SH-SY5Y (cell line): ENCODE measurements around the gene NT5C2.

Experiments
- GATA2 ChIP-seq: IDR thresholded peaks from 2 replicates; pipeline ENCODE4 v1.6.1; 2011; ENCODE audit warnings: mild to moderate bottlenecking, low read depth, low read length
- GATA3 ChIP-seq: IDR thresholded peaks from 2 replicates; pipeline ENCODE4 v1.6.1; 2011; ENCODE audit warnings: low read depth, mild to moderate bottlenecking, low read length, moderate library complexity

The NT5C2 gene

GRCh38 chr10:103114876-103115275, 78.2 kb downstream of the NT5C2 start:
- no peak for TF ChIP-seq GATA2
- no peak for TF ChIP-seq GATA3

DNA sequence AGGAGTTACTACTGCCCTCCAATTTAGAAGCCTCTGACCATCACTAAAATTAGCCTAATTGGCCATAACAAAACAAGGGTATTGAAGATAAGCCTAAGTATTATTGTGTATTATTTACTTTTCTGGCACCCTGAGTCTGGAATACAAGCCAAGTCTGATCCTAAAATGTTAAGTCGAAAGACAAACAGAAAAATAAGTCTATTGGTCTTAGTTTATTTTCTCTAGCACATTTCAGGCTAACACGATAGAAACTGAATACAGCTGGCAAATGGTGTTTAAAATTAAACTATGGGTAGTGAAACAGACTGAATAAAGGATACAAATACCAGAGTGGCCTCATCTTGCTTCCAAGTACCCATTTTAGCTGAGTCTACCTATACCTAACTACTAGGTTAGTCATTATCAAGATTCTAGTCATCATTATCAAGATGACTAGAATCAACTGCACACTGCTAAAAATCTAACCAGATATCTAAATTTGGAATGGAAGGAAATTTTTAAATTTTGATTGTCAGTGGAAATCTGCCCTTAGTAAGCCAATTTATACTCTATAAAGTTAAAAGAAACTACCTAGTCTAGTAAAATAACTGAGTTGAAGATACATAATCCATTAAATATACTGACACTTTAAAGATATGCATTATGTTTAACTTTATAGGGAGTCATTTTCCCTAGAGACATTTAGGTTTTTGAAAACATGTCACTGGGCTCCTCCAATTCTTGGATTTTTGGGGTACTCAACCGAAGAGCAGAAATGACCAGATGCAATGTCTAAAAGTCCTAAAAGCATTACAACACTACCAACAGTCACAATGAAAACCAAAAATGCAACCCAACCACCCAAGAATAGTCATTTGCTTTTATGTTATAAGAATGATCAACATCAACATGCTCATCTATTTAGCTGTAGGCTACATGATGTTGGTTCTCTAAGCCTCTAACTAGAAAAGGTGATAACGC, 80.9 kb downstream of the NT5C2 start:
- no peak for TF ChIP-seq GATA3
- no peak for TF ChIP-seq GATA2

GRCh38 chr10:103111031-103111917, 81.8 kb downstream of the NT5C2 start:
- TF ChIP-seq GATA2, result no peak
- TF ChIP-seq GATA3, result no peak

DNA sequence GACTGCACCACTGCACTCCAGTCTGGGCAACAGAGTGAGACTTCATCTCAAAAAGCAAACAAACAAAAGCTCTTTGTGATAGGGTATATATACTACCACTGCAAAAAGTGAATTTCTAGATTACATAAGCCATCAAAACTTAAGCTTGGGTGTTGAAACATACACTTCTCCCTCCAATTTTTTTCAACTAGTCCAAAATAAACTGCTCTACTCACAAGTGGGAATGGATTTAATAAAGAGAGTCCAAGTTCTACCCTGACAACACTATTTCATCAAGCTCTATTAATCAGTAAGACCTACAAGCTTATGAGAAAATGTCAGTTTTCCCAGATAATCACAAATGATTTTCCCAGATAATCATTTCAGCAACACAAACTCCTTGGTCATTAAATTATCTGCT, 82.7 kb downstream of the NT5C2 start:
- no peak for TF ChIP-seq GATA3
- TF ChIP-seq GATA2, result no peak

- no peak for TF ChIP-seq GATA2
- TF ChIP-seq GATA3, result no peak
Observed at GRCh38 chr10:103109821-103110220, 83.3 kb downstream of the NT5C2 start.

GRCh38 chr10:103106539-103106938, 86.5 kb downstream of the NT5C2 start:
- TF ChIP-seq GATA3, result no peak
- TF ChIP-seq GATA2, result no peak

DNA sequence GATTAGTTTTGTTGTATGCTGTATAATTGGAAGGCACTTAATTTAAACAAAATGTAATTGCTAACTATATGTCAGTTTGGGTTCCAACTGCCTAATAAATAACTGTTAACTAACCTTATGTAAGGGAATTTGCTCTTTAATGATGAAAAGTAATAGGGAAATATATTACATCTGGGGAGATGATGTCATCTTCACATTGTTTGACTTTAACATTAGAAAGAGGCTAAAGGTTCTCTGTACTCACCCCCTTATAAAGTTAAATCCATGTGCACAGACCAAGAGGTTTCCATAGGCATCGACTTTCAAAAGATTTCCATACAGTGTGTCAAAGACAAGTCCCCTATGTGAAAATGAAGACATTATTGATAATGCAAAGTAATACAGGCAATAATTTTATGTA, 87.6 kb downstream of the NT5C2 start:
- no peak for TF ChIP-seq GATA3
- no peak for TF ChIP-seq GATA2

- TF ChIP-seq GATA3, result no peak
Observed at GRCh38 chr10:103104721-103105120, 88.4 kb downstream of the NT5C2 start.

DNA sequence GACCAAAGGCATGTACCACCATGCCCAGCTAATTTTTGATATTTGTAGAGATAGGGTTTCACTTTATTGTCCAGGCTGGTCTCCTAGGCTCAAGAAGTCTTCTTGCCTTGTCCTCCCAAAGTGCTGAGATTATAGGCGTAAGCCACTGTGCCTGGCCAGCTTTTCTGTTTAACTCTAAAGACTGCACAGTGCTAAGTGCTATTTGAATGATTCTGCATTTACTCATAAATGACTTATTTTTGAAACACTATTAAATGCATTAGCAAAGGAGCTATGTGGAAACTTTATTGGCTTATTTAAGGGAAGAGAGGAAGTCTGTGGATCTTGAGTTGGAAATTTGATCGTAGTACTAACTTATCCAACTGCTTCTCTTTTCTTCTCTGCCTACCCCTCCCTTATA, 89.1 kb downstream of the NT5C2 start:
- TF ChIP-seq GATA2 (no peak), GATA3 (no peak)

DNA sequence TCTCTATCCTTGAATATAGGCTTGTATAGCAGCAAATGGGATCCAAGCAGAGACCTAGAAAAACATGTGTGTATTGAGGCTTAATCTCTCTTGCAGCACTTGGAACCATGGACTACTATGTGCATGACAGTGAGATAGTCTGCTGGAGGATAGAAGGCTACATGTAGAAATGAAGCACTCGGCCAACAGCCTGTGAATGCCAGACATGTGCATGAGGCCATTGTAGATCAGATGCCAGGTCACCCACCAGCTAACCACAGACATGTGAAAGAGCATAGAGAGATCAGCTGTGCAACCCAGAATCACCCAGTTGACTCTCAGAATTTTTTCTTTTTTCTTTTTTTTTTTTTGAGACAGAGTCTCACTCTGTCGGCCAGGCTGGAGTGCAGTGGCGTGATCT, 90.9 kb downstream of the NT5C2 start:
- no peak for TF ChIP-seq GATA3
- TF ChIP-seq GATA2, result no peak

DNA sequence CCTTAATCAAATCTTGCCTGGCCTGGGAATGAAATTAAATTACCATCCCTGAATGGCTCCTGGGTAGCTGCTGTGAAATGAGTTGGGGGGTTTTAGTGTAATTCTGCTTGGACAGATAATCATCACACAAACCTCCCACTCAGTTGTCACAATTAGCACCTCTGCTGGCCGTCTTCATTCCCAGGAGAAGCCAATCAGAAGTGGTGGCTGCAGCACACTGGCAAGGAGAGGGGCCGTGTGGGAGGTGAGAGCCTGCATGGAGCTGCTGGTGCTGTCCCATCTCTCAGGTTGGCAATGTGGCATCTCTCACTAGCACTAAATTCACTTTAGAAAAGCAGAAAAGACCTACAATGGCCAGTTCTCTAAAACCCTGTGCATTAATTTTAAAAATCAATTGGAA, 92.5 kb downstream of the NT5C2 start:
- no peak for TF ChIP-seq GATA3
- no peak for TF ChIP-seq GATA2

DNA sequence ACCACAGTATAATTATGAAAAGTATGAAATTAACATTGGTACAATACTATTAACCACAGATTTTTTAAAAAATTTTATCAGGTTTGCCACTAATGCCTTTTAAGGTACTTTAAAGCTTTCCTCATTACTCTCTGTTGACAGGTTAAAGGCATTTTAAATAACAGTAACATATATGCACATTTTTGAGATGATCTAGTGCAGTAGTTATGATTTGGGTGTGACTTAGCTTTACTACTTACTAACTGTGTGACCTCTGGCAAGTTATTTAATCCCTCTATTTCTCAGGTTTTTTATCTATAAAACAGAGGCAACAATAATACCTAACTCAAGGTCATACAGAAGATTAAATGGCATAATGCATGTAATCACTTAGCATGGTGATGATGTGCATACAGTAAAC, 94.8 kb downstream of the NT5C2 start:
- TF ChIP-seq GATA3 (no peak), GATA2 (no peak)

DNA sequence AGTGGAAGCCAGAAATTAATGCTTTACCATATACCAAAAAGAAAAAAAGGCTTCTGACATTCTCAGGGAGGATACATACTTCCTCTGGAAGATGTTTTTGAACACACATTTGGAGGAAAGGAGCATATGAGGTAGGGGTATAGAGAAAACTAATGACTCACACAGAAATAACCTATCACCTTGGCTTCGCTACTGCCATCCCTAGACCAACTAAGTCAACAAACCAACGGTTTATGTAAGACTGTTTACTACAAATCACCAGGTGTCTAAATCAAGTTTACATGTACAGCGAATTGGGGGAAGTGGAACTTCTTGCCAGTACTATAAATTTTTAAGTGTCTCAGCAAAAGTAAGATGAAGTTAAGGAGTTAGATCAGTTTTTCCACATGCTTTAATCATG, 96.9 kb downstream of the NT5C2 start:
- TF ChIP-seq GATA3 (no peak), GATA2 (no peak)

DNA sequence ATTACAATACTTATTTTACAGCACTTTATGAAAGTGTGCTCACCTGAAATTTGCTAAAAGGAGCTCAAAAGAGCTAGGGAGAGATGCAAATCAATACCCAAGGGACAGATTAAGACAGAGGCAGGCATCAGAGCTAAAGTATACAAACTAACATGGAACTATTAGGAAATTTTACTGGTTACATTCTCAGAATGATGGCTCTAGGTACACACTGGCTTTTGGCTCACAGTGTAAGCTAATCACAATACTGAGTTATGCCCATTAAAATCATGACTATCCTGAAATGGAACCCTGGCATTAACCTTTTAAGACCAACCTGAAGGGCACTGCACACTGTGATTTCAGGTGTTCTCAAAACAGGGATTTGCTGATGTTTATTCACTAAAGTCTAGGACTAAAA, 98.1 kb downstream of the NT5C2 start:
- no peak for TF ChIP-seq GATA3
- no peak for TF ChIP-seq GATA2
